Muscle of leg (tissue), 11 donors: ENCODE results near the gene ATXN7. TPM values are rescaled to one million over a fixed set of nuclear protein-coding genes. Genes with fewer than 3 reads are reported as not detected.

Source experiments
- DNase-seq: peaks from one replicate; pipeline ENCODE4 v3.0.0; 2013
- H3K27ac ChIP-seq: one replicate; pipeline ENCODE4 v1.5.1; 2013; ENCODE audit warnings: mild to moderate bottlenecking, low read length, control low read depth
- H3K27me3 ChIP-seq: one replicate; pipeline ENCODE4 v1.6.1; 2013; ENCODE audit warnings: low read length; ENCODE audit not compliant: control insufficient read depth, insufficient read depth
- H3K36me3 ChIP-seq: one replicate; pipeline ENCODE4 v1.6.1; 2013; ENCODE audit warnings: low read length; ENCODE audit not compliant: control insufficient read depth, insufficient read depth
- H3K4me1 ChIP-seq: one replicate; pipeline ENCODE4 v1.6.1; 2013; ENCODE audit warnings: low read length; ENCODE audit not compliant: control insufficient read depth, insufficient read depth
- H3K4me3 ChIP-seq: one replicate; pipeline ENCODE4 v1.5.1; 2013; ENCODE audit warnings: low read length, control low read depth
- H3K9me3 ChIP-seq: replicated peaks from 2 replicates; pipeline ENCODE4 v1.6.1; 2013; ENCODE audit warnings: low read depth, low read length; ENCODE audit not compliant: control insufficient read depth
- WGBS: methylation state at CpG from one replicate; pipeline ENCODE4 v1.1.5; 2013; ENCODE audit warnings: missing lambda C conversion rate; ENCODE audit not compliant: insufficient coverage; 5-methylcytosine and 5-hydroxymethylcytosine counted together
- polyA plus RNA-seq, 8 donors: library from polyadenylated mRNA; unstranded; fragments of 120-200 nt; gene quantifications; one replicate each; pipeline versions ENCODE4 v1.2.1 to v1.2.3, GENCODE V29; 2013; ENCODE audit warnings: inconsistent platforms in 1 of 8, low replicate concordance in 1 of 8; ENCODE audit not compliant: insufficient read length in 8 of 8, insufficient read depth in 1 of 8
- total RNA-seq: library from RNA; stranded (reverse); fragments of 120-200 nt; gene quantifications from one replicate; pipeline ENCODE4 v1.2.4, GENCODE V29; 2013

ATXN7 gene
- total and polyA plus RNA-seq, 9 donors = 8.1 to 13.6 (median 9.5) TPM

GRCh38 chr3:63931290-63931689, 67.6 kb downstream of the ATXN7 start:
- WGBS = 89% methylated on average over 1 of the region's 3 CpGs
- no peak overlapping the region for H3K27ac ChIP-seq
- DNase-seq = no peak
- no peaks in the 10 kb centered on the region for H3K27me3 ChIP-seq
- H3K4me1 ChIP-seq = no peaks in the 10 kb centered on the region
- H3K4me3 ChIP-seq = no peak overlapping the region
- peaks cover 6% of the 10 kb centered on the region for H3K36me3 ChIP-seq
- no peaks in the 10 kb centered on the region for H3K9me3 ChIP-seq

GRCh38 chr3:63932509-63933212, 69.0 kb downstream of the ATXN7 start:
- WGBS = 55% methylated on average over 1 of the region's 3 CpGs
- Histone ChIP-seq H3K4me1 (no peaks in the 10 kb centered on the region), H3K4me3 (no peak overlapping the region), H3K27me3 (no peaks in the 10 kb centered on the region), H3K36me3 (no peaks in the 10 kb centered on the region), H3K27ac (no peak overlapping the region), H3K9me3 (no peaks in the 10 kb centered on the region)
- DNase-seq = no peak

GRCh38 chr3:63933459-63933858, 69.8 kb downstream of the ATXN7 start:
- H3K27ac ChIP-seq = no peak overlapping the region
- H3K36me3 ChIP-seq = no peaks in the 10 kb centered on the region
- no peak for DNase-seq
- no CpG with 5 or more reads among the region's 1 CpG for WGBS
- no peaks in the 10 kb centered on the region for H3K27me3 ChIP-seq
- no peak overlapping the region for H3K4me3 ChIP-seq
- no peaks in the 10 kb centered on the region for H3K4me1 ChIP-seq
- no peaks in the 10 kb centered on the region for H3K9me3 ChIP-seq

- Histone ChIP-seq H3K27me3 (no peaks in the 10 kb centered on the region), H3K4me3 (no peak overlapping the region), H3K36me3 (peaks cover 2% of the 10 kb centered on the region), H3K4me1 (no peaks in the 10 kb centered on the region), H3K9me3 (no peaks in the 10 kb centered on the region), H3K27ac (no peak overlapping the region)
- WGBS = 55% methylated on average over 2 of the region's 6 CpGs
- DNase-seq = no peak
These were observed 70.6 kb downstream of the ATXN7 start for GRCh38 chr3:63934041-63934866.

GRCh38 chr3:63936925-63937324, 73.3 kb downstream of the ATXN7 start:
- H3K4me1 ChIP-seq = no peaks in the 10 kb centered on the region
- DNase-seq = no peak
- no peaks in the 10 kb centered on the region for H3K9me3 ChIP-seq
- peaks cover 7% of the 10 kb centered on the region for H3K36me3 ChIP-seq
- H3K4me3 ChIP-seq = no peak overlapping the region
- H3K27ac ChIP-seq = no peak overlapping the region
- 87% methylated on average over 3 of the region's 4 CpGs for WGBS
- H3K27me3 ChIP-seq = no peaks in the 10 kb centered on the region

DNA sequence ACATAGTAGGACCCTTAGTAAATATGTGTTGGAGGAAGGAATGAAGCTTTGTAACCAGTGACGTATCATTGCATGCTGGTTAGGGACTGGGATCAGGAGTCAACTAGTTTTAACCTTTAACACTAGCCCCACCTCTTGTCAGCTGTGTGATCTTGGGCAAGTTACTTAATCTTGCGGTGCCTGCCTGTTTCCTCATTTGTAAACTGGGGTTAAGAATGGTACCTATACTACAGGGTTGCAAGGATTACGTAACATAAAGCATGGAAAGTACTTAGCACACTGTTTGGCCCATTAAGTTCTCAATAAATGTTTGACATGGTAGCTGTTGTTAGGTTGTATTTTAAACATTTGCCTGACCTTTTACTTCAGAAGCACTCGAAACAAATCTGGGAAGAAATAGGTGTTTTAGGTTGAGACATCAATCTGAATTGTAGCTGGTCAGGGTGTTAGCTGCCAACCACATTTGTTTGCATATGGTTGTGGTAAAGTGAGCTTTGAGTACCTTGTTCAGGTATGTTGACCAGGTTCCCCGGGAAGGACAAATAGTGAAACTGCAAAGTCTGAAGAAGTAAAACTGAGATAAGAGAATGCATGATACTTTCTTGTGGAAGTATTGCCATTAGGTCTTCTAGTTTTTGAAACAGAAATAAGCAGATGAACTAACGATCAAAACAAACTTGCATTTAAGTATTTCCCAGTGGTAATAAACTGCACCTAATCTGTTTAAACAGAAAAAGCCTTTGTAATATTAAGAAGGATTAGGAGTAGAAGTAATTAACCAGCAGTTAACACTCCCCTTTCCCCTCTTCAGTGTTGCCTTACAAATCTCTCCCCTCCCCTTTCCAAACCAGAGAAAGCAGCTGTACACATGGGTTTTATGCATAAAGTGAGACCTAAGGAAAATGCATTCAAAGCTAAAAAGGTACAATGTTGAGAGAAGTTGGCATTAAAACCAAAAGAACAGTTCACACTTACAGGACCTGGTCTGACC, 74.3 kb downstream of the ATXN7 start:
- H3K4me3 ChIP-seq = no peak overlapping the region
- no peaks in the 10 kb centered on the region for H3K4me1 ChIP-seq
- 82% methylated on average over 2 of the region's 6 CpGs for WGBS
- no peaks in the 10 kb centered on the region for H3K27me3 ChIP-seq
- H3K27ac ChIP-seq = no peak overlapping the region
- no peaks in the 10 kb centered on the region for H3K9me3 ChIP-seq
- no peak for DNase-seq
- peaks cover 7% of the 10 kb centered on the region for H3K36me3 ChIP-seq

DNA sequence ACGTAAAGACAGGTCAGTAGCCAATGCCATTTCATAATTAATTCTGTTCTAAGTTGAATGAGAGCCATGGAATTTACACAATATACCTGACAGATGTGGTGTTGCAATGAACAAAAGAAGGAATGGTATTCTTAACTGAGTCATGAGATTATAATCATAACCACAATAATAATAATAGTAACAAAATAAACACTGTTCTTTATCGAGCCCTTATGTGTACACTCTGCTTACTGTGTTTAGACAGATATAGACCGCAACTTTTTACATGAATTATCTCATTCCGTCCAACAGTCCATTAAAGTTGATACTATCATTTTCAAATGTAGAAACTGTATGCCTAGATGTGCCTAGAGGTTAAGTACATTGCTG, 76.7 kb downstream of the ATXN7 start:
- Histone ChIP-seq H3K9me3 (no peaks in the 10 kb centered on the region), H3K4me3 (no peak overlapping the region), H3K36me3 (peaks cover 11% of the 10 kb centered on the region), H3K27ac (no peak overlapping the region), H3K27me3 (no peaks in the 10 kb centered on the region), H3K4me1 (no peaks in the 10 kb centered on the region)
- no CpG with 5 or more reads among the region's 4 CpGs for WGBS
- no peak for DNase-seq

DNA sequence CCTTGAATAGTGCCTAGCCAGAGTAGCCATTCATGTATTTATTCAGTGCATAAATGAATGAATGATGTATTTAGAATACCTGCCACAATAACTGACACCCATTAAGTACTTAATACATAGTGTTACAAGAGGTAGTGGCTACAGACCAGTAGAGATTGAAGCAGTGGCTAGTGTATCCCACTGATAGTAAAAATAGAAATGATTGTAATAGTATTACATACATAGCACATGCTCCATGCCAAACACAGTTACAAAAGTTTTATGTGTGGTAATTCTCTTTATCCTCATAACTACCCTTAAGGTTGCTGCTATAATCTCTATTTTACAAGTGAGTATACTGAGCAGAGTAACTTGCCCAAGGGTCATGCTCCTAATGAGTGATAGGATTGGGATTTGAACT, 78.9 kb downstream of the ATXN7 start:
- Histone ChIP-seq H3K27ac (no peak overlapping the region), H3K4me3 (no peak overlapping the region), H3K9me3 (no peaks in the 10 kb centered on the region), H3K36me3 (peaks cover 11% of the 10 kb centered on the region), H3K4me1 (no peaks in the 10 kb centered on the region), H3K27me3 (no peaks in the 10 kb centered on the region)
- DNase-seq = no peak

DNA sequence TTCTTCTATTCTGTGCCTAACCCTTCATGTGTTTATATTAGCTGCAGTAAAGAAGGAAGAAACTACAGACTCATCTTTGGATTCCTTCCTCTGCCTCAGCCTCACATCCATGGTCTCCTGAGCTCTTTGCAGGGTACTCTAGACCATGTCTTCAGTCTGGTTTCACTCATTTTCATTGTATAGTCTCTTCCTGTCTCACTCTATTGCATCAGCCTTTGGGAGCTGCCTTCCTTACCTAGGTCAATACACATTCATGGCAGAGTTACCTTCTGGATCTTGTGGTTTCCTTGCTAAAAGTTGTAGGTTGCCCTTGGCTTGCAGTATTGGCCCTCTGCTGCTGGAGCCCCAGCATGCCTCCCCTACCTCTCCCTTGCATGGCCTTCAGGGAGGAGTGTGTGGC, 80.0 kb downstream of the ATXN7 start:
- Histone ChIP-seq H3K27ac (no peak overlapping the region), H3K36me3 (peaks cover 11% of the 10 kb centered on the region), H3K9me3 (no peaks in the 10 kb centered on the region), H3K4me3 (no peak overlapping the region), H3K4me1 (peaks cover 2% of the 10 kb centered on the region), H3K27me3 (no peaks in the 10 kb centered on the region)
- DNase-seq = no peak

DNA sequence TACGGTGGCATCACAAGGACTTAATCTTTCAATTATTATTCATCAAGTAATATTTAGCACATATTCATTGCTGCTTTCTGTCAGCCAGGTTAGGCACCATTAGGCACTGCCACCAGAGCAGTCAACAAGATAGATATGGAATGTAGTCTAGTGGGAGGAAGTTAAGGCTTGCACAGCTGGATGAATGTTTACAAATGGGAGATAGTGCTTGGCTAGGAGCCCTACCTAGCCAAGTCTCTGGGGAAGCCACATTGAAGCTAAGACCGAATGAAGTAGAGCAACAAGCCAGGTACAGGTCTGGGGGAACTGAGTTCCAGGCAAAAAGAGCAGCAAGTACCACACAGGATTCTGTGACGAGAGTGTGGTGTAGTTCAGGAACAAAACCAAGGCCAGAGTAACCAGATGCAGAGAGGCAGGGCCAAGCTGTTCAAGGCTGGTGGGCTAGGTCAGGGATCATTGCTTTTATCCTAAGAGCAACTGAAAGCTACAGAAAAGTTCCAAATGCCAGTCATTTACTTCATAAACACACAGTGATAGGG, 82.0 kb downstream of the ATXN7 start:
- H3K27ac ChIP-seq = no peak overlapping the region
- peaks cover 2% of the 10 kb centered on the region for H3K4me1 ChIP-seq
- H3K4me3 ChIP-seq = no peak overlapping the region
- H3K36me3 ChIP-seq = peaks cover 8% of the 10 kb centered on the region
- no peak for DNase-seq
- 77% methylated on average over 3 of the region's 3 CpGs for WGBS
- H3K27me3 ChIP-seq = no peaks in the 10 kb centered on the region
- H3K9me3 ChIP-seq = no peaks in the 10 kb centered on the region
